ENCODE results near the gene RPH3AL.

DNA sequence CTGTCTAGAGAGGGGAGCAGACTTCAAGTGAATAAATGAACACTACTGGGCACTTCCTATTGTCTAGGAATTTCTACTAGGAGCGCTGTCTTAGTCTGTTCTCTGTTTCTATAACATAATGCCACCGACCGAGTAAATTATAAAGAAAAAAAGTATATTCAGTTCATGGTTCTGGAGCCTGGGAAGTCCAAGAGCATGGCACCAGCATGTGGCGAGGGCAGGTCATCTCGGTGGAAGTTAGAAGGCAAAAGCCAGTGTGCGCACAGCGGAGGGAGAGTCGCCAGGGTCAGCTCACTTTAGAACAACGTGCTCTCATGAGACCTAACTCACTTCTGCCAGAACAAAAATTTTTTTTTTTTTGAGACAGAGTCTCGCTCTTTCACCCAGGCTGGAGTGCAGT, 35.5 kb upstream of the RPH3AL start:
- no peak for TF ChIP-seq EZH2 (IDR thresholded peaks at IDR 0.05; ENCODE audit: low read depth)
- TF ChIP-seq, protein P1, sequence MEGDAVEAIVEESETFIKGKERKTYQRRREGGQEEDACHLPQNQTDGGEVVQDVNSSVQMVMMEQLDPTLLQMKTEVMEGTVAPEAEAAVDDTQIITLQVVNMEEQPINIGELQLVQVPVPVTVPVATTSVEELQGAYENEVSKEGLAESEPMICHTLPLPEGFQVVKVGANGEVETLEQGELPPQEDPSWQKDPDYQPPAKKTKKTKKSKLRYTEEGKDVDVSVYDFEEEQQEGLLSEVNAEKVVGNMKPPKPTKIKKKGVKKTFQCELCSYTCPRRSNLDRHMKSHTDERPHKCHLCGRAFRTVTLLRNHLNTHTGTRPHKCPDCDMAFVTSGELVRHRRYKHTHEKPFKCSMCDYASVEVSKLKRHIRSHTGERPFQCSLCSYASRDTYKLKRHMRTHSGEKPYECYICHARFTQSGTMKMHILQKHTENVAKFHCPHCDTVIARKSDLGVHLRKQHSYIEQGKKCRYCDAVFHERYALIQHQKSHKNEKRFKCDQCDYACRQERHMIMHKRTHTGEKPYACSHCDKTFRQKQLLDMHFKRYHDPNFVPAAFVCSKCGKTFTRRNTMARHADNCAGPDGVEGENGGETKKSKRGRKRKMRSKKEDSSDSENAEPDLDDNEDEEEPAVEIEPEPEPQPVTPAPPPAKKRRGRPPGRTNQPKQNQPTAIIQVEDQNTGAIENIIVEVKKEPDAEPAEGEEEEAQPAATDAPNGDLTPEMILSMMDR (conservative IDR thresholded peaks at IDR 0.05) = no peak
